Naive thymus-derived CD8-positive, alpha-beta T cell (primary cell): ENCODE results near the gene FOXI1. TPM values are rescaled to one million over a fixed set of nuclear protein-coding genes. Genes with fewer than 3 reads are reported as not detected.
"Not testable (repeated sequence)": the region's sequence is repeated elsewhere in the genome, so short reads cannot be mapped to it uniquely, and the experiment has no call there.

Experiments
- ATAC-seq, 2 donors: fragments of 150-1000 bp; cut with Tn5 transposase in 1 of 2; sonication (Bioruptor Pico), chemical (Tn5 transposase) in 1 of 2; 1 replicate in 1 of 2; 2 replicates in 1 of 2; pipeline ENCODE4 v1.10.0; 2021; ENCODE audit warnings: mild to moderate bottlenecking in 2 of 2, moderate library complexity in 2 of 2
- POLR2A ChIA-PET: fragments of 350-600 bp; sonication (Branson Sonifier 250); formaldehyde crosslinking; loops from one replicate; lab custom pipeline; 2021; ENCODE audit warnings: antibody characterized with exemption; lab: Charles Lee
- DNase-seq, 10 donors: peaks; one replicate each; pipeline versions ENCODE4 v3.0.0 to v3.0.0-alpha.2; 2020 to 2022
- H3K27ac Mint-ChIP-seq, 10 donors: one replicate each; pipeline ENCODE4 v1.8.0; 2020 to 2022; ENCODE audit warnings: mild to moderate bottlenecking in 10 of 10, mixed read lengths in 10 of 10, moderate library complexity in 4 of 10, inconsistent platforms in 1 of 10
- H3K27me3 Mint-ChIP-seq, 5 donors: one replicate each; pipeline ENCODE4 v1.8.0; 2021 to 2022; ENCODE audit warnings: mixed read lengths in 5 of 5
- H3K36me3 Mint-ChIP-seq, 3 donors: one replicate each; pipeline ENCODE4 v1.8.0; 2020 to 2022; ENCODE audit warnings: mixed read lengths in 3 of 3, mild to moderate bottlenecking in 2 of 3, inconsistent platforms in 1 of 3
- H3K4me1 Mint-ChIP-seq, 4 donors: one replicate each; pipeline ENCODE4 v1.8.0; 2021 to 2022; ENCODE audit warnings: mixed read lengths in 4 of 4
- H3K4me3 Mint-ChIP-seq, 10 donors: one replicate each; pipeline ENCODE4 v1.8.0; 2020 to 2022; ENCODE audit warnings: mild to moderate bottlenecking in 10 of 10, mixed read lengths in 10 of 10, moderate library complexity in 6 of 10, inconsistent platforms in 1 of 10
- H3K9me3 Mint-ChIP-seq, 9 donors: one replicate each; pipeline ENCODE4 v1.8.0; 2020 to 2022; ENCODE audit warnings: mixed read lengths in 9 of 9, mild to moderate bottlenecking in 3 of 9, inconsistent platforms in 1 of 9, moderate library complexity in 1 of 9
- polyA plus RNA-seq, 3 donors: library from polyadenylated mRNA; unstranded; fragments of 300-500 nt; fragmentation: Illumina TruSeq; gene quantifications; one replicate each; pipeline ENCODE4 v1.2.3, GENCODE V29; 2021
- total RNA-seq, 8 experiments: library from RNA in 2 of 8; stranded (reverse) in 2 of 8; gene quantifications; one replicate each; pipeline ENCODE4 v1.2.3 and lab custom pipeline; 2021 to 2026

Gene FOXI1
- total and polyA plus RNA-seq, 5 experiments from 2014 or later: not detected

- Mint-ChIP-seq H3K9me3 (no peaks in the 10 kb centered on the region), H3K27ac (no peak overlapping the region), H3K36me3 (peaks cover 12 to 94% (median 34%) of the 10 kb centered on the region in 3 donors), H3K4me3 (no peak overlapping the region), H3K27me3 (no peaks in the 10 kb centered on the region), H3K4me1 (no peaks in the 10 kb centered on the region)
- DNase-seq (no peak), ATAC-seq (no peak)
- POLR2A ChIA-PET: no interaction called here
Observed at GRCh38 chr5:170076739-170077138, 29.0 kb upstream of the FOXI1 start.

GRCh38 chr5:170077526-170077925 lies 28.2 kb upstream of the FOXI1 start:
- DNase-seq: no peak
- POLR2A ChIA-PET: no interaction called here

GRCh38 chr5:170078458-170078857 lies 27.2 kb upstream of the FOXI1 start:
- Mint-ChIP-seq H3K27ac (peak overlapping the region in 1 of 10 donors; percentile 45), H3K27me3 (no peaks in the 10 kb centered on the region), H3K36me3 (peaks cover 12 to 97% (median 48%) of the 10 kb centered on the region in 3 donors), H3K9me3 (peaks cover 0 to under 1% (median 0%) of the 10 kb centered on the region in 9 donors), H3K4me1 (no peaks in the 10 kb centered on the region), H3K4me3 (no peak overlapping the region)
- DNase-seq: no peak
- POLR2A ChIA-PET: no interaction called here
- no peak for ATAC-seq

More at GRCh38 chr5:170077526-170077925, 28.2 kb upstream of the FOXI1 start:
- Mint-ChIP-seq H3K27me3 (no peaks in the 10 kb centered on the region), H3K27ac (no peak overlapping the region), H3K36me3 (peaks cover 12 to 96% (median 41%) of the 10 kb centered on the region in 3 donors), H3K9me3 (no peaks in the 10 kb centered on the region), H3K4me1 (no peaks in the 10 kb centered on the region), H3K4me3 (no peak overlapping the region)
- no peak for ATAC-seq

GRCh38 chr5:170078931-170079330 lies 26.8 kb upstream of the FOXI1 start:
- Mint-ChIP-seq H3K9me3 (peaks cover 0 to 3% (median 0%) of the 10 kb centered on the region in 9 donors), H3K27ac (peak overlapping the region in 2 of 10 donors; percentile 15 to 45), H3K36me3 (peaks cover 12 to 98% (median 53%) of the 10 kb centered on the region in 3 donors), H3K27me3 (no peaks in the 10 kb centered on the region), H3K4me3 (no peak overlapping the region), H3K4me1 (no peaks in the 10 kb centered on the region)
- no peak for ATAC-seq
- DNase-seq: no peak
- POLR2A ChIA-PET: no interaction called here

- Mint-ChIP-seq H3K4me1 (no peaks in the 10 kb centered on the region), H3K27me3 (no peaks in the 10 kb centered on the region), H3K4me3 (no peak overlapping the region), H3K9me3 (peaks cover 0 to 3% (median 0%) of the 10 kb centered on the region in 9 donors), H3K36me3 (peaks cover 13 to 98% (median 66%) of the 10 kb centered on the region in 3 donors), H3K27ac (no peak overlapping the region)
- ATAC-seq: no peak
- POLR2A ChIA-PET: no interaction called here
- DNase-seq: no peak
Observed at GRCh38 chr5:170080217-170080616, 25.5 kb upstream of the FOXI1 start.

GRCh38 chr5:170080786-170081445 lies 24.8 kb upstream of the FOXI1 start:
- H3K27me3 Mint-ChIP-seq: no peaks in the 10 kb centered on the region
- no peaks in the 10 kb centered on the region for H3K4me1 Mint-ChIP-seq
- POLR2A ChIA-PET: no interaction called here
- no peak overlapping the region for H3K4me3 Mint-ChIP-seq
- H3K9me3 Mint-ChIP-seq: peaks cover 0 to 4% (median 0%) of the 10 kb centered on the region in 9 donors
- DNase-seq (no peak), ATAC-seq (no peak)
- peak overlapping the region in 1 of 10 donors; percentile 20 for H3K27ac Mint-ChIP-seq
- peaks cover 16 to 98% (median 71%) of the 10 kb centered on the region in 3 donors for H3K36me3 Mint-ChIP-seq

- H3K4me1 Mint-ChIP-seq: no peaks in the 10 kb centered on the region
- no peak overlapping the region for H3K4me3 Mint-ChIP-seq
- POLR2A ChIA-PET: interaction anchor here (0.6 kb wide), 1 partner anchor 187 kb away, joined by 4 read pairs; no protein-coding TSS in a partner anchor
- H3K9me3 Mint-ChIP-seq: peaks cover 0 to 5% (median 0%) of the 10 kb centered on the region in 9 donors
- H3K36me3 Mint-ChIP-seq: peaks cover 17 to 95% (median 74%) of the 10 kb centered on the region in 3 donors
- no peak for DNase-seq
- no peaks in the 10 kb centered on the region for H3K27me3 Mint-ChIP-seq
- peak overlapping the region in 1 of 10 donors; percentile 45 for H3K27ac Mint-ChIP-seq
- no peak for ATAC-seq
Observed at GRCh38 chr5:170081616-170082015, 24.1 kb upstream of the FOXI1 start.

- H3K27me3 Mint-ChIP-seq: no peaks in the 10 kb centered on the region
- H3K27ac Mint-ChIP-seq: no peak overlapping the region
- peaks cover 0 to 5% (median 0%) of the 10 kb centered on the region in 9 donors for H3K9me3 Mint-ChIP-seq
- no peak overlapping the region for H3K4me3 Mint-ChIP-seq
- DNase-seq (no peak), ATAC-seq (no peak)
- H3K4me1 Mint-ChIP-seq: no peaks in the 10 kb centered on the region
- H3K36me3 Mint-ChIP-seq: peaks cover 20 to 87% (median 77%) of the 10 kb centered on the region in 3 donors
- POLR2A ChIA-PET: no interaction called here
Observed at GRCh38 chr5:170082701-170083100, 23.0 kb upstream of the FOXI1 start.

- DNase-seq (no peak), ATAC-seq (no peak)
- H3K27ac Mint-ChIP-seq: peak overlapping the region in 1 of 10 donors; percentile 11
- no peaks in the 10 kb centered on the region for H3K4me1 Mint-ChIP-seq
- peaks cover 0 to 5% (median 0%) of the 10 kb centered on the region in 9 donors for H3K9me3 Mint-ChIP-seq
- POLR2A ChIA-PET: no interaction called here
- H3K36me3 Mint-ChIP-seq: peaks cover 14 to 46% (median 43%) of the 10 kb centered on the region in 3 donors
- peak overlapping the region in 1 of 10 donors; percentile 1 for H3K4me3 Mint-ChIP-seq
- no peaks in the 10 kb centered on the region for H3K27me3 Mint-ChIP-seq
Observed at GRCh38 chr5:170087168-170087817, 18.4 kb upstream of the FOXI1 start.

GRCh38 chr5:170092455-170093101 lies 13.1 kb upstream of the FOXI1 start:
- no peak overlapping the region for H3K27ac Mint-ChIP-seq
- ATAC-seq (no peak), DNase-seq (no peak)
- H3K9me3 Mint-ChIP-seq: no peaks in the 10 kb centered on the region
- H3K36me3 Mint-ChIP-seq: peaks cover 0 to 2% (median 0%) of the 10 kb centered on the region in 3 donors
- H3K4me3 Mint-ChIP-seq: no peak overlapping the region
- H3K4me1 Mint-ChIP-seq: peaks cover 10 to 12% (median 11%) of the 10 kb centered on the region in 4 donors
- POLR2A ChIA-PET: no interaction called here
- H3K27me3 Mint-ChIP-seq: peaks cover 1 to 14% (median 9%) of the 10 kb centered on the region in 5 donors

GRCh38 chr5:170094329-170094728 lies 11.4 kb upstream of the FOXI1 start:
- H3K36me3 Mint-ChIP-seq, ATAC-seq, DNase-seq, H3K4me3 Mint-ChIP-seq, POLR2A ChIA-PET, H3K9me3 Mint-ChIP-seq: not testable (repeated sequence)
- H3K4me1 Mint-ChIP-seq: peaks cover 10 to 12% (median 11%) of the 10 kb centered on the region in 4 donors
- H3K27ac Mint-ChIP-seq: peak overlapping the region in 1 of 10 donors; percentile 36
- peaks cover 7 to 21% (median 9%) of the 10 kb centered on the region in 5 donors for H3K27me3 Mint-ChIP-seq

- DNase-seq (no peak), ATAC-seq (no peak)
- Mint-ChIP-seq H3K9me3 (peaks cover 0 to 8% (median 0%) of the 10 kb centered on the region in 9 donors), H3K4me3 (no peak overlapping the region), H3K27me3 (peaks cover 10 to 24% (median 12%) of the 10 kb centered on the region in 5 donors), H3K36me3 (peaks cover 0 to 6% (median 0%) of the 10 kb centered on the region in 3 donors), H3K4me1 (peaks cover 11 to 17% (median 13%) of the 10 kb centered on the region in 4 donors), H3K27ac (no peak overlapping the region)
- POLR2A ChIA-PET: no interaction called here
Observed at GRCh38 chr5:170095646-170096045, 10.1 kb upstream of the FOXI1 start.
